Left lung (tissue), 10 donors: Measurements from ENCODE around the gene GRB10. TPM values are rescaled to one million over a fixed set of nuclear protein-coding genes. Genes with fewer than 3 reads are reported as not detected.

Source experiments
- ATAC-seq: fragments of 200-7000 bp; cut with Tn5 transposase; one replicate; pipeline ENCODE4 v1.9.1; 2020; ENCODE audit warnings: moderate library complexity
- DNase-seq, 4 donors: peaks; one replicate each; pipeline ENCODE4 v3.0.0-alpha.2; 2013 to 2020
- H3K27ac ChIP-seq, 2 donors: fragments of 200-600 bp; sonication (generic) in 1 of 2; one replicate each; pipeline versions ENCODE4 v1.5.0 to v1.8.0; 2020 to 2021
- H3K27me3 ChIP-seq, 2 donors: fragments of 200-600 bp; sonication (generic) in 1 of 2; one replicate each; pipeline versions ENCODE4 v1.5.0 to v1.8.0; 2020 to 2021
- H3K36me3 ChIP-seq, 2 donors: fragments of 200-600 bp; sonication (generic) in 1 of 2; one replicate each; pipeline versions ENCODE4 v1.5.0 to v1.8.0; 2020 to 2021
- H3K4me1 ChIP-seq, 2 donors: fragments of 200-600 bp; one replicate each; pipeline ENCODE4 v1.8.0; 2021
- H3K4me3 ChIP-seq, 2 donors: fragments of 200-600 bp; sonication (generic) in 1 of 2; one replicate each; pipeline versions ENCODE4 v1.5.0 to v1.8.0; 2020 to 2021; ENCODE audit warnings: mild to moderate bottlenecking in 1 of 2
- H3K9me3 ChIP-seq, 2 donors: fragments of 200-600 bp; sonication (generic) in 1 of 2; one replicate each; pipeline versions ENCODE4 v1.5.0 to v1.8.0; 2020 to 2021
- CTCF ChIP-seq, 2 donors: fragments of 200-600 bp; sonication (generic) in 1 of 2; IDR thresholded peaks; one replicate each; pipeline versions ENCODE4 v1.5.0 to v1.8.0; 2021; ENCODE audit warnings: antibody characterized with exemption in 2 of 2
- intact Hi-C, 2 donors: fragments of 100-400 bp; cut with DNase I; formaldehyde crosslinking; loops; one replicate each; pipeline versions ENCODE4 v1.11.2 to v1.14.2; 2022
- polyA plus RNA-seq, 6 donors: library from polyadenylated mRNA; unstranded; fragments of 120-200 nt; gene quantifications; one replicate each; pipeline ENCODE4 v1.2.1, GENCODE V29; 2013; ENCODE audit not compliant: insufficient read length in 6 of 6
- total RNA-seq, 2 donors: library from RNA; stranded (reverse); fragmentation: NEBNext Ultra II Directional; extraction: Animal tissue kit (Norgen Biotek cat#: 25700); gene quantifications; one replicate each; pipeline ENCODE4 v1.2.1, GENCODE V29; 2021
- donor health status: DM: no; HTN: yes; CAD: no.
- donor health status: DM: no; HTN: no; CAD: no.

GRB10 gene
- total and polyA plus RNA-seq, 8 donors = 38.8 to 58.3 (median 45.0) TPM

- H3K4me1 ChIP-seq = no peaks in the 10 kb centered on the region
- intact Hi-C loops = no loop called here
- no peaks in the 10 kb centered on the region for H3K27me3 ChIP-seq
- no peak overlapping the region for H3K27ac ChIP-seq
- no peak overlapping the region for H3K4me3 ChIP-seq
- H3K9me3 ChIP-seq = no peaks in the 10 kb centered on the region
- H3K36me3 ChIP-seq = peaks cover 0 to 50% of the 10 kb centered on the region in 2 donors
- no peak for ATAC-seq
- DNase-seq = peak in 1 of 4 donors; percentile 36
- TF ChIP-seq CTCF (IDR thresholded peaks at IDR 0.05) = no peak
These were observed 189.8 kb downstream of the GRB10 start for GRCh38 chr7:50592940-50593339.

GRCh38 chr7:50591480-50592438 is 190.9 kb downstream of the GRB10 start:
- DNase-seq (peak in 1 of 4 donors; percentile 53), ATAC-seq (no peak)
- no peak overlapping the region for H3K4me3 ChIP-seq
- H3K27me3 ChIP-seq = no peaks in the 10 kb centered on the region
- intact Hi-C loops = no loop called here
- H3K4me1 ChIP-seq = no peaks in the 10 kb centered on the region
- H3K27ac ChIP-seq = no peak overlapping the region
- no peaks in the 10 kb centered on the region for H3K9me3 ChIP-seq
- no peak for TF ChIP-seq CTCF (IDR thresholded peaks at IDR 0.05)
- peaks cover 0 to 42% of the 10 kb centered on the region in 2 donors for H3K36me3 ChIP-seq

GRCh38 chr7:50591098-50591479 is 191.6 kb downstream of the GRB10 start:
- Histone ChIP-seq H3K27me3 (no peaks in the 10 kb centered on the region), H3K9me3 (no peaks in the 10 kb centered on the region), H3K36me3 (peaks cover 0 to 42% of the 10 kb centered on the region in 2 donors), H3K4me3 (no peak overlapping the region), H3K27ac (no peak overlapping the region), H3K4me1 (no peaks in the 10 kb centered on the region)
- no peak for DNase-seq
- no peak for ATAC-seq
- TF ChIP-seq CTCF (IDR thresholded peaks at IDR 0.05) = no peak
- intact Hi-C loops = no loop called here

- Histone ChIP-seq H3K36me3 (peaks cover 0 to 42% of the 10 kb centered on the region in 2 donors), H3K9me3 (no peaks in the 10 kb centered on the region), H3K4me3 (no peak overlapping the region), H3K27ac (no peak overlapping the region), H3K4me1 (no peaks in the 10 kb centered on the region), H3K27me3 (no peaks in the 10 kb centered on the region)
- no peak for DNase-seq
- intact Hi-C loops = no loop called here
- no peak for TF ChIP-seq CTCF (IDR thresholded peaks at IDR 0.05)
- ATAC-seq = no peak
These were observed 192.2 kb downstream of the GRB10 start for GRCh38 chr7:50590535-50590934.

- Histone ChIP-seq H3K4me3 (no peak overlapping the region), H3K27ac (no peak overlapping the region), H3K9me3 (peaks cover 0 to under 1% of the 10 kb centered on the region in 2 donors), H3K27me3 (no peaks in the 10 kb centered on the region), H3K36me3 (peaks cover 0 to 35% of the 10 kb centered on the region in 2 donors), H3K4me1 (no peaks in the 10 kb centered on the region)
- DNase-seq (no peak), ATAC-seq (no peak)
- intact Hi-C loops = no loop called here
- no peak for TF ChIP-seq CTCF (IDR thresholded peaks at IDR 0.05)
These were observed 193.3 kb downstream of the GRB10 start for GRCh38 chr7:50589364-50589763.
